Liver (tissue), 3 donors: ENCODE measurements around the gene XPNPEP3.

Source experiments
- GABPA ChIP-seq, 2 donors: IDR thresholded peaks in 1 of 2; conservative IDR thresholded peaks in 1 of 2; 2 replicates each; pipeline ENCODE4 v1.6.1; 2016; ENCODE audit warnings: antibody characterized with exemption in 2 of 2, mild to moderate bottlenecking in 1 of 2, moderate library complexity in 1 of 2
- JUND ChIP-seq, 2 donors: IDR thresholded peaks; 2 replicates each; pipeline ENCODE4 v1.6.1; 2016; ENCODE audit warnings: antibody characterized with exemption in 2 of 2
- RAD21 ChIP-seq, 2 donors: IDR thresholded peaks; 2 replicates each; pipeline ENCODE4 v1.6.1; 2016; ENCODE audit warnings: antibody characterized with exemption in 2 of 2, mild to moderate bottlenecking in 2 of 2
- TF ChIP-seq, protein P1 (sequence below): fragments of 150-350 bp; IDR thresholded peaks from 2 replicates; pipeline ENCODE4 v1.5.1; 2017; ENCODE audit warnings: improper control_type of control experiment, low read depth, low read length; ENCODE audit not compliant: missing input control
- TF ChIP-seq, protein P2 (sequence below): IDR thresholded peaks from 2 replicates; pipeline ENCODE4 v1.6.1; 2016; ENCODE audit warnings: antibody characterized with exemption
- TF ChIP-seq, protein P3 (sequence below): IDR thresholded peaks from 2 replicates; pipeline ENCODE4 v1.6.1; 2016; ENCODE audit warnings: antibody characterized with exemption, mild to moderate bottlenecking
- donor health status: healthy.
- donor health status: healthy.

DNA sequence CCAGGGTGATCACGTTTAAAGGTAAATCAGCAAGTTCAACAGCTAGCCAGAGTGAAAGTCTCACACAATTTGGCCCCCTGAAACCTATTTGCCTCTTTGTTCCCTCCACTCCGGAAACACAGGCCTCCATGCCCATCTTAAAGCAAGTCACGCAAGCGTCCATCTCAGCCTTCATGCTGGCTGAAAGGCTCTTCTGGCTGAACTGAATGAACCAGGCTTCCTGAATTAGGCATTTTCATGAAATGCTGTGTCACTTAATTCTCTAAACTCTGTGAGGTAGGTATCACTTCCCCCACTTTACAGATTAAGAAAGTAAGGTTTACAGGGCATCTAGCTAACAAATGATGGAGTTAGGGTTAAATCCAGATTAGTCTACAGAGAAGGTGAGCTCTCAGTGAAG is 39.2 kb upstream of the XPNPEP3 start:
- TF ChIP-seq, protein P1, sequence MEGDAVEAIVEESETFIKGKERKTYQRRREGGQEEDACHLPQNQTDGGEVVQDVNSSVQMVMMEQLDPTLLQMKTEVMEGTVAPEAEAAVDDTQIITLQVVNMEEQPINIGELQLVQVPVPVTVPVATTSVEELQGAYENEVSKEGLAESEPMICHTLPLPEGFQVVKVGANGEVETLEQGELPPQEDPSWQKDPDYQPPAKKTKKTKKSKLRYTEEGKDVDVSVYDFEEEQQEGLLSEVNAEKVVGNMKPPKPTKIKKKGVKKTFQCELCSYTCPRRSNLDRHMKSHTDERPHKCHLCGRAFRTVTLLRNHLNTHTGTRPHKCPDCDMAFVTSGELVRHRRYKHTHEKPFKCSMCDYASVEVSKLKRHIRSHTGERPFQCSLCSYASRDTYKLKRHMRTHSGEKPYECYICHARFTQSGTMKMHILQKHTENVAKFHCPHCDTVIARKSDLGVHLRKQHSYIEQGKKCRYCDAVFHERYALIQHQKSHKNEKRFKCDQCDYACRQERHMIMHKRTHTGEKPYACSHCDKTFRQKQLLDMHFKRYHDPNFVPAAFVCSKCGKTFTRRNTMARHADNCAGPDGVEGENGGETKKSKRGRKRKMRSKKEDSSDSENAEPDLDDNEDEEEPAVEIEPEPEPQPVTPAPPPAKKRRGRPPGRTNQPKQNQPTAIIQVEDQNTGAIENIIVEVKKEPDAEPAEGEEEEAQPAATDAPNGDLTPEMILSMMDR: no peak
- TF ChIP-seq RAD21 (IDR thresholded peaks at IDR 0.05) (no peak), JUND (IDR thresholded peaks at IDR 0.05) (no peak), GABPA (IDR thresholded peaks at IDR 0.05 in 1 of 2, conservative IDR thresholded peaks at IDR 0.05 in 1 of 2) (no peak)
- TF ChIP-seq, protein P2, sequence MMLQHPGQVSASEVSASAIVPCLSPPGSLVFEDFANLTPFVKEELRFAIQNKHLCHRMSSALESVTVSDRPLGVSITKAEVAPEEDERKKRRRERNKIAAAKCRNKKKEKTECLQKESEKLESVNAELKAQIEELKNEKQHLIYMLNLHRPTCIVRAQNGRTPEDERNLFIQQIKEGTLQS: no peak
- TF ChIP-seq, protein P3, sequence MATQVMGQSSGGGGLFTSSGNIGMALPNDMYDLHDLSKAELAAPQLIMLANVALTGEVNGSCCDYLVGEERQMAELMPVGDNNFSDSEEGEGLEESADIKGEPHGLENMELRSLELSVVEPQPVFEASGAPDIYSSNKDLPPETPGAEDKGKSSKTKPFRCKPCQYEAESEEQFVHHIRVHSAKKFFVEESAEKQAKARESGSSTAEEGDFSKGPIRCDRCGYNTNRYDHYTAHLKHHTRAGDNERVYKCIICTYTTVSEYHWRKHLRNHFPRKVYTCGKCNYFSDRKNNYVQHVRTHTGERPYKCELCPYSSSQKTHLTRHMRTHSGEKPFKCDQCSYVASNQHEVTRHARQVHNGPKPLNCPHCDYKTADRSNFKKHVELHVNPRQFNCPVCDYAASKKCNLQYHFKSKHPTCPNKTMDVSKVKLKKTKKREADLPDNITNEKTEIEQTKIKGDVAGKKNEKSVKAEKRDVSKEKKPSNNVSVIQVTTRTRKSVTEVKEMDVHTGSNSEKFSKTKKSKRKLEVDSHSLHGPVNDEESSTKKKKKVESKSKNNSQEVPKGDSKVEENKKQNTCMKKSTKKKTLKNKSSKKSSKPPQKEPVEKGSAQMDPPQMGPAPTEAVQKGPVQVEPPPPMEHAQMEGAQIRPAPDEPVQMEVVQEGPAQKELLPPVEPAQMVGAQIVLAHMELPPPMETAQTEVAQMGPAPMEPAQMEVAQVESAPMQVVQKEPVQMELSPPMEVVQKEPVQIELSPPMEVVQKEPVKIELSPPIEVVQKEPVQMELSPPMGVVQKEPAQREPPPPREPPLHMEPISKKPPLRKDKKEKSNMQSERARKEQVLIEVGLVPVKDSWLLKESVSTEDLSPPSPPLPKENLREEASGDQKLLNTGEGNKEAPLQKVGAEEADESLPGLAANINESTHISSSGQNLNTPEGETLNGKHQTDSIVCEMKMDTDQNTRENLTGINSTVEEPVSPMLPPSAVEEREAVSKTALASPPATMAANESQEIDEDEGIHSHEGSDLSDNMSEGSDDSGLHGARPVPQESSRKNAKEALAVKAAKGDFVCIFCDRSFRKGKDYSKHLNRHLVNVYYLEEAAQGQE: no peak
